Body of pancreas (tissue), 4 donors: Measurements from ENCODE around the gene BRAP.

ENCODE experiments used
- CTCF ChIP-seq, 7 experiments: fragments of 450-650 bp in 4 of 7; fragments of 200-600 bp in 3 of 7; sonication (generic) in 3 of 7; IDR thresholded peaks; one replicate each; pipeline ENCODE4 v1.5.1; 2016 to 2019; ENCODE audit warnings: antibody characterized with exemption in 7 of 7
- POLR2A ChIP-seq, 3 donors: fragments of 450-650 bp; IDR thresholded peaks; one replicate each; pipeline ENCODE4 v1.6.1; 2016; ENCODE audit warnings: antibody characterized with exemption in 3 of 3, mild to moderate bottlenecking in 2 of 3

GRCh38 chr12:111624540-111624939 lies 61.2 kb downstream of the BRAP start:
- TF ChIP-seq CTCF (IDR thresholded peaks at IDR 0.05) (no peak), POLR2A (IDR thresholded peaks at IDR 0.05) (no peak)
